Head of caudate nucleus (tissue), 42 donors: ENCODE data around the gene C11orf24.
A peak's percentile ranks its signal among the peaks of the same experiment; 100 is the strongest.
"Not testable (repeated sequence)": the region's sequence is repeated elsewhere in the genome, so short reads cannot be mapped to it uniquely, and the experiment has no call there.

Source experiments
- DNase-seq, 42 donors: peaks; one replicate each; pipeline versions ENCODE4 v3.0.0 to v3.0.0-alpha.2; 2020 to 2021; ENCODE audit warnings: mixed read lengths in 7 of 42
- intact Hi-C: fragments of 100-400 bp; cut with DNase I; formaldehyde crosslinking; loops from one replicate; pipeline ENCODE4 v1.15.0; 2022

Gene C11orf24

DNA sequence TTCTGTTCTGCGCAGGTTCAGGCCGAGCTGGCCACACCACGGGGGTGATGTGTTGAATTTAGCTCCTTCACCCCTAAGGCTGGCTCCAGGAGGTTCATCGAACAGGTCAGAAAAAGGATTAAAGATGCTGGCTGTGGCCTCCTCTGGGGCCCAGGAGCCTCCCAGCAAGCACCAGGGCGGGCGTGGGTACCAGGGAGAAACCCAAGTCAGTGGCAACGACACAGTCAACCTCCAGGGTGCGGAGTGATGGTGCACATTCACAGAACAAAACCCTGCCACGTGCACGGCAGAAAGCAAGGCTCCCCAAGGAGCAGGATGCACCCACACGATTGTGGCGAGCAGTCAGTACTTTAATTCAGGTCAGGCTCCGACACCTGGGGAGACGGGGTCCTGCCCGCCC, 10.8 kb downstream of the C11orf24 start:
- intact Hi-C loops, result loop anchor here (10.0 kb wide), 1 partner anchor 184 kb away; no protein-coding TSS in a partner anchor
- peak; percentile 35 to 92 (median 72) for DNase-seq

DNA sequence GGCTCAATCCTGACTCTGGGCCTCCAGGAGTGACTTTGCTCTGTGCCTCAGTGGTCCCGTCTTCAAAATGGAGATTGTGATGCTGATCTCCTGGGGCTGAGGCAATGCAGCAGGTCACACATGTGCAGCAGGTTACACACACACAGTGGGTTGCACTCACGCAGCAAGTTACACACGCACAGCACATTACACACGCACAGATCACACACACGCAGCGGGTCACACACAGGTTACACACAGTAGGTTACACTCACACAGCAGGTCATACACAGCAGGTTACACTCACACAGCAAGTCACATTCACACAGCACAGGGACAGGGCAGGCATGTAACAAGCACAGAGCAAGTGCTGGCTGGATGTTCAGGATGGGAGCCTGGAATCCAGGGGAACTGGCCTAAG, 11.3 kb downstream of the C11orf24 start:
- intact Hi-C loops, result loop anchor here (10.0 kb wide), 1 partner anchor 184 kb away; no protein-coding TSS in a partner anchor
- DNase-seq, result no peak

DNA sequence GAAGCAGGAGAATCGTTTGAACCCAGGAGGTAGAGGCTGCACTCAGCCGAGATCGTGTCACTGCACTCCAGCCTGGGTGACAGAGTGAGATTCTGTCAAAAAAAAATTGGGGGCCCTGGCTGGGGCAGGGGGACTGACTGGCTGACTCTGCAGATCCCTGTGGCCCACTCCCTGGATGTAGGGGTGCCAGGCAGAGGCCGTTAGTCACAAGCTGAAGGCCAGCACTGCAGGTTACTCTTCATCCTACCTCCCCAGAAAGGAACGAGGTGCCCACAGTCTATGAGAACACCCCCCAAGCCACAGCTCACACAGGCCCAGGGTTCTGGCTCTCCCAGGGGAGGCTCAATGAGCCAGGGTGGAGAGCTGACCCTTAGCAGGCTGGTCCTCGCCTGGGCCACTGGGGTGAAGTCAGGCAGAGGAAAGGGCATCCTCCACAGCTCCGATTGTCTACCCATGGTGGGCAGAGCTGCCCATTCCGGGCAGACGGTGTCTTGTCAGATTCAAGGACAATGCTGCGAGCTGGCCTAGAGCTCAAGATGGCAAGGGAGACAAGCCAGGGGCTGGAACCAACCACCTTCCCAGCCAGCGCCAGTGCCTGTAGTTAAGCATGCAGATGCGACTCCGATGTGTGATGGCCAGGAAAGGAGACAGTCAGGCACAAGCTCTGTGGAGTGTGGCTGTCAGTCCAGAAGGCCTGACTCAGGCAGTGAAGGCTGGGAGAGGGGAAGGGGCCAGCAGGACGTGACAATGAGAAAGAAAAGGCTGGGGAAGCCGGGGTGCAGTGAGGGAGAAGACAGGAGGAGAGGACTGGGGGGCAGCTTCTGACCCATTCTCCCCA, 12.4 kb downstream of the C11orf24 start:
- intact Hi-C loops, result loop anchor here (5.0 kb wide), 2 partner anchors 38 to 123 kb away; no protein-coding TSS in a partner anchor
- DNase-seq, result no peak

DNA sequence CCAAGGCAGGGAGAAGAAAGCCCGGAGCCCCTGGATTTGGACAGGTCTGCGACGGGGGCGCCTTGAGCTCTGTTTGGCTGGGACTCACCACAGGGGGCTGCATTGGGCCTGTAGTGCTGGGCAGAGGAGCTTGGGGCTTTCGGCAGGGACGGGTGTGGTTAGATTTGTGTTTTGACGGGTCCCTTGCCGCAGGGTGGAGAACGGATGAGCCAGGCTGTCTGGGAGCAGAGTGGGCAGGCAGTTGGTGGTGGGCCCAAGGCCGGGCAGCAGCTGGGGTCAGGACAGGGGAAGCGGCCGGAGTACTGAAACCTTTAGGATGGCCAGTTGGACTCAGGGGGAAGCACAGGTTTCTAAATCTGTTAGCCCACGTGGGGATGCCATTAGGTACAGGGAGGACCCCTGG, 13.4 kb downstream of the C11orf24 start:
- DNase-seq, result no peak
- intact Hi-C loops, result loop anchor here (5.0 kb wide), 2 partner anchors 39 to 124 kb away; no protein-coding TSS in a partner anchor

DNA sequence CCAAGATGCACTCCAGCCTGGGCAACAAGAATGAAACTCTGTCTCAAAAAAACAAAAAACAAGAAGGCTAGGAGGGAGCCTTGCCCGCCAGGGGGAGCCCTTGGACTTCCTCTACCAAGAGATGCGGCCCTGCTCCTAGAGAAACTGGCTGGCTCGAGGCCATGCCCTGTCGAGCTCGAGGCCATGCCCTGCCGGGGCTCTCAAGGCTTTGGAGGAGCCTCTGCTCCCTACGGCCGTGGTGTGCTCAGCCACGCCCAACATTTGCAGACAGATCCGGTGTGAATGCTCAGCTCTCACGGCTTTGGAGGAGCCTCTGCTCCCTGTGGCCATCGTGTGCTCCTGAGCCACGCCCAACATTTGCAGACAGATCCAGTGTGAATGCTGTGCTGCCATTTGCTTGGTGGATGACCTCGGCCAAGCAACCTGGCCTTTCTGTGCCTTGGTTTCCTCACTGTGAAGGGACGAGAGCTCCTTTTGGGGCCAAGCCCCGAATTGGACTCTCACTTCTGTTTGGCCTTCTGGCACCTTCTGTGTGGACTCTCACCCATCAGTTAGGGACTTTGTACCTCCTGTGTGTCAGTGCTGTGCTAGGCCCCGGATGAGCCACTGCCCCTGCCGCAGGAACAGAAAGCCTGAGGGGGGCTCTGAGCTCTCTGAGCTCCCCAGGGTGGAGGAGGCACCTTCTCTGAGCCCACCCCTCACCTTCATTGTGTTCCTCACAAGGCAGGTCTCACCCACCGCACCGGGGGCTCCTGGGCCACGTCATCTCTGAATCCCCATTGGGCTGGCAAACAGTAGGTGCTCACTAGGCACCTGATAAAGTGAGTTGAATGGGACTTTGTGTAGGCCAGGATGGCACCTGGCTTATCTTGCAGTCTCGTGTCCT, 14.1 kb downstream of the C11orf24 start:
- intact Hi-C loops, result loop anchor here (5.0 kb wide), 2 partner anchors 40 to 125 kb away; no protein-coding TSS in a partner anchor
- DNase-seq, result peak; percentile 90 to 100 (median 97)

DNA sequence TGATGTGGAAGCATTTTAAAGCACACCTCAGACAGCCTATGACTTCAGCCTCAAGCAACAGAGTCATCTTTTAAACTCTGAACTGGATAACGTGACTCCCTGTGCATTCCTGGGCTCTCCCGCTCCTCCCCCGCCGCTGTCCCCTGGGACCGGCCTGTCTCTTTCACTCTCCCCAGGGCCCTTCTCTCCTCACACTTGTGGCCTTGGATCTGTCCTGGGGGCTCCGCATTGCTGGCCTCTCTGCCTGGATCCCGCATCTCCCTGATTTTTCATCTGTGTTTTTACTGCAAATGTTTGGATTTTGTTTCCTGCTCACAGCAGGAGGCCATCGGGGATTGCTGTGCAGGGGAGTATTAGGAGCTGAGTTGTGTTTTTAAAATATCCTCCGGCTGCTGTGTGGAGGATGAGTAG, 15.4 kb downstream of the C11orf24 start:
- intact Hi-C loops, result loop anchor here (5.0 kb wide), 2 partner anchors 41 to 126 kb away; no protein-coding TSS in a partner anchor
- DNase-seq, result no peak

DNA sequence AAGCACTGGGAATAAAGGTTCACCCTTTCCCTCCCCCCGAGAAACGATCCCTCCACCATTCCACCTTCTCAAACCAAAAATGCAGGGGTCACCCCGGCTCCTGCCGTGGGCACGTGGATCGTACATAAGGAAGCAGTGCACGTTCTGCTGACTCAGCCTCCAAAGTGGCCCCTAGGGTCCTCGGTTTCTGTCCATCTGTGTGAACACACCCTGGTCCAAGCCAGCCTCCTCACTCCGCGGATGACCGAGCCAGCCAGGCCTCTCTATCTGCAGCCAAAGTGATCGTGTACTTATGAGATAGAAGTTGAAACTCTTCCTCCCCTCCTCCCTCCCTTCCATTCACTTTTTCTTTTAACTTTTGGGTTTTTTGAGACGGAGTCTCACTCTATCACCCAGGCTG, 16.2 kb downstream of the C11orf24 start:
- intact Hi-C loops, result loop anchor here (5.0 kb wide), 2 partner anchors 42 to 127 kb away; no protein-coding TSS in a partner anchor
- DNase-seq, result no peak

DNA sequence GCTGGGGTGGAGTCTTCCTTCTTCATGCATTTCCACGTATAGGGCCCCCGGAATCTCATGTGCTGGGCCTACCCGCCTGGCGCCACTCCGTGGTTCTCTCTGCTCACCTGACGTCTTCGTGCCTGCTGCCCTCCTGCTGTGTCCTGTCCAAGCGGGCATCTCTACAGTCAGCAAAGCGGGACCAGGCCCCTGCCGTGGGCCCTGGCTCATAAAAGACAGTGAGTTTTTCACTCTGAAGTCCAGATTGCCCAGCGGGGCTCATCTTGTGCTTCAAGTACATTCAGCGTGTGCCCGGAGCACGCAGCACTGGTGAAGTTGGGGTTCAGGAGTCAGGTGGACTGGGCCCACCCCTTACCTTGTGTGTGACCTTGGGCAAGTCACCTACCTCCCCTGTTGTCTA, 17.4 kb downstream of the C11orf24 start:
- no peak for DNase-seq
- intact Hi-C loops, result no loop called here

DNA sequence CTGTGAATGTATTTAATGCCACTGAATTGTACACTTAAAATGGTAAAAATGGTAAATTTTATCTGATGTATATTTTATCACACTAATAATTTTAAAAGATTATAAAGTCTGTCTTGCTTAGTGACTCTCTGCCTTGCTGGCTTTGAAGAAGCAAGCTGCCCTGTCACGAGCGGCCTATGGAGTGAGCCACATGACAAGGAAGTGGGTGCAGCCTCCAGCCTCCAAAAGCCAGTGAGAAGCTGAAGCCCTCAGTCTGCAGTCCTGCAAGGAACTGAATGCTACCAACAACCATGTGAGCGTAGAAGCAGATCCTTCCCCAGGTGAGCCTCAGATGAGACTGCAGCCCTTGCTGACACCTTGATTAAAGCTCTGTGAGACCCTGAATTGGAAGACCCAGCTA, 20.0 kb downstream of the C11orf24 start:
- intact Hi-C loops, result no loop called here

DNA sequence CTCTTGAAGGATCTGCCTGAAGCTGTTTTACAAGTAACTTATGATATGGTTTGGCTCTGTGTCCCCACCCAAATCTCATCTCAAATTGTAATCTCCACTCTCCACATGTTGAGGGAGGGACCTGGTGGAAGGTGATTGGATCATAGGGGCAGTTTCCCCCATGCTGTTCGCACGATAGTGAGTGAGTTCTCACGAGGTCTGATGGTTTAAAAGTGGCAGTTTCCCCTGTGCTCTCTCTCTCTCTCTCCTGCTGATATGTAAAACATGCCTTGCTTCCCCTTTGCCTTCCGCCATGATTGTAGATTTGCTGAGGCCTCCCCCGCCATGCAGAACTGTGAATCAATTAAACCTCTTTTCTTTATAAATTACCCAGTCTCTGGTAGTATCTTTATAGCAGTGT, 26.9 kb downstream of the C11orf24 start:
- DNase-seq, intact Hi-C loops: not testable (repeated sequence)

More for the DNA sequence above, 20.0 kb downstream of the C11orf24 start:
- DNase-seq, result no peak

DNA sequence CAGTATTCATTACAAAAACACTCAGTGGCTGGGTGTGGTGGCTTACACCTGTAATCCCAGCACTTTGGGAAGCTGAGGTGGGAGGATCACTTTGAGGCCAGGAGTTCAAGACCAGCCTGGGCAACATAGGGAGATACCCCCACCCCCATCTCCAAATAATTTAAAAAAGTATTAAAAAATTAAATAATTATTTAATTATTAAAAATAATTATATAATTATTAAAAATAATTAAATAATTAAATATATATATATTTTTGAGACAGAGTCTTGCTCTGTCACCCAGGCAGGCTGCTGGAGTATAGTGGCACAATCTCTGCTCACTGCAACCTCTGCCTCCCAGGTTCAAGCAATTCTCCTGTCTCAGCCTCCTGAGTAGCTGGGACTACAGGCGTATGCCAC, 27.9 kb downstream of the C11orf24 start:
- intact Hi-C loops, DNase-seq: not testable (repeated sequence)

DNA sequence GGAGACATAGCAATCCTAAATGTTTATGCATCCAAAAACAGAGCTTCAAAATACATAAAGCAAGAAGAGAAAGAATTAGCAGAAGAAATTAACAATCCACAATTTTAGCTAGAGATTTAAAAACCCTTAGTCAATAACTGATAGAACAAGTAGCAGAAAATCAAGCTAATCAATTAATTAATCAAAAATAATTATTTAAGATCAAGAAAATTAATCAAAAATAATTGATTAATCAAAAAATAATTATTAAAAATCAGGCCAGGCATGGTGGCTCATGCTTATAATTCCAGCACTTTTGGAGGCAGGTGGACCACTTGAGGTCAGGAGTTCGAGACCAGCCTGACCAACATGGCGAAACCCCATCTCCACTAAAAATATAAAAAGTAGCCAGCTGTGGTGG, 29.2 kb downstream of the C11orf24 start:
- DNase-seq, result no peak
- intact Hi-C loops, result no loop called here

DNA sequence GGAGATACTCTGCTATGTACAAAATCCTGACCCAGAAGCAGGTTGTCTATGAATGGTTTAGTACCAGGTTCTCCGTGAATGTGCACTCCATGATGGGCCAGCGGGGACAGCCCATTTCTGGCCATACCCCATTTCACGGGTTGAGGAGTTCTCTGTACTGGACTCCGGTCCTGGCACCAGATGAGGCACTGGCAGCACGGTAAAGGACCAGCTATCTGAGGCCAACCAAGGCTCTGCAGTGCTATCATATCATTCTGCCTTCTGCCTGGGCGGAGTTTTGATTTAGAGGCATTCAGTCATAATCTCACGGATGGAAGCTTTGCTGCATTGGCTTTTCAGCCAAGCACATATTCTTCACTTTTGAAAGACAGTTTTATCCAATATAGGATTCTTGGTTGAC, 40.2 kb downstream of the C11orf24 start:
- DNase-seq, result no peak
- intact Hi-C loops, result no loop called here

DNA sequence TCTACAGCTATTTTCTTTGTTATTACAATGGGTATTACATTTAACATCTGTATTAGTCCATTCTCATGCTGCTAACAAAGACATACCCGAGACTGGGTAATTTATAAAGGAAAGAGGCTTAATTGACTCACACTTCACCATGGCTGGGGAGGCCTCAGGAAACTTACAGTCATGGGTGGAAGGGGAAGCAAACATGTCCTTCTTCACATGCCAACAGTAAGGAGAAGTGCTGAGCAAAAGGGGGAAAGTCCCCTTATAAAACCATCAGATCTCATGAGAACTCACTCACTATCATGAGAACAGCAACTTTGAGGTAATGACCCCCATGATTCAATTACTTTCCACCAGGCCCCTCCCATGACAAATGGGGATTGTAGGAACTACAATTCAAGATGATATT, 42.2 kb downstream of the C11orf24 start:
- no peak for DNase-seq
- intact Hi-C loops, result no loop called here

DNA sequence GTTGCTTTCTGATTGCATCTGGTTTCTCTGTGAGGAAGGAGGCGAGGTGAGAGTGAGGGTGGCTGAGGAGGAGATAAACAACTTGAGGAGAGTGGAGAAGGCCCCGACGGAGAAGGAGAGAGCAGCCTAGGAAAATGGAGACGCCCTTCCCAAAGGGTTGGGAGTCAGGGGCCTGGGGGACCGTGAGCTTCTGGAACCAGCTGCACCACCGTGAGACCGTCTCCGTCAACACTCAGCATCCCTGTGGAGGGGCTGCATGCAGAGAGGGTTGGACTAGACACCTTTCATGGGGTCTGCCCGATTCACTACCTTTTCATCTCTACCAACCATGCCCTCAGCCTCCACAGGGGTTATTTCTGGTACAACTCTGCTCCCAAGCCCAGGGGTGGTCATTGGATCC, 45.4 kb downstream of the C11orf24 start:
- intact Hi-C loops, result no loop called here
- no peak for DNase-seq

DNA sequence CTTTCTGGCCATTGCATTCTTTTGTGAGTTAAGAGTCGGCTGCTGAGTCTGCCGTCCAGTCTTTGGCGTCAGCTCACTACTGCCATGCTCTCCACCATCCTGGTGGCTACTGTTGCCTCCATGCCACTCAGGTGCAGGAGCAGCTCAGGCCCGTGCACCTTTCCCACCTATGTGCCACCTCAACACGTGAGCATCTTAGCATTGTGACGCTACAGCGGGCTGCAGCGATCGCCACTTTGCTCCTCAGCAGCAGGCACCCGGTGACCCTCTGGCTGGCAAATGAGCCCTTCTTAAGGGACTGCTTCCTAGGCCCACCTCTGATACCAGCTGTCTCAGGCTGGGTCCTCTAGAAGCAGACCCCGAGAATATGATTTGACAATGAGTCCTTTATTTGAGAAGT, 47.2 kb downstream of the C11orf24 start:
- intact Hi-C loops, result no loop called here
- no peak for DNase-seq

DNA sequence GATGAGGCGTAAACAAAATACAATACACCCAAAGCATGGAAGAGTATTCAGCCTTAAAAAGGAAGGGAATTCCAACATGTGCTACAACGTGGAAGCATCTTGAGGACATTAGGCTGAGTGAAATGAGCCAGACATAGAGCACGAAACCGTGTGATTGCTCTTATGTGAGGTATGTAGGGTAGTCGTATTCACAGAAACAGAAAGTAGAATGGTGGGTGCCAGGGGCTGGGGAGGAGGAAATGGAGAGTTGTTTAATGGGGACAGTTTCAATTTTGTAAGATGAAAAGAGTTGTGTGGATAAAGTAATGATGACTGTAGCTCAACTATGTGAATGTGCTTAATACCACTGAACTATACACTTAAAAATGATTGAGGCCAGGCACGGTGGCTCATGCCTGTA, 48.5 kb downstream of the C11orf24 start:
- DNase-seq, result no peak
- intact Hi-C loops, result no loop called here

DNA sequence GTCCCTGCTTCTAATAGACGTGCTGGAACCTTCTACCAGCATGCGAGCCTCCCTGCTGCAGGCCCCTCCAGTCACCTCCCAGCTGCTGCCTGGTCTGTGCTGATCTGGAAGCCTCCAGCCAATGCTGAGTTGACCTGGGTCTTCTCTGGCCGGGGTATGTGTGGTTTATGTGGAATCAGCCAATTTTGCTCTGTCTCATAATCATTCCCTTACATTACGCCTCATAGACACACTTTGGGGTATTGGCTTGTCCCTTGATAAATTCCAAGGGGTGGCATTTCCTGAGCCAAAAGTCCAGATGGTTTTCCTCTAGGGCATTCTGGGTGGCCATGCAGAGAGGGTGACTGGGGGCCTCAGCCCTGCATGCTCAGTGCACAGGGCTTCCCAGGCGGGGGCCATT, 50.4 kb downstream of the C11orf24 start:
- DNase-seq, result no peak
- intact Hi-C loops, result no loop called here

DNA sequence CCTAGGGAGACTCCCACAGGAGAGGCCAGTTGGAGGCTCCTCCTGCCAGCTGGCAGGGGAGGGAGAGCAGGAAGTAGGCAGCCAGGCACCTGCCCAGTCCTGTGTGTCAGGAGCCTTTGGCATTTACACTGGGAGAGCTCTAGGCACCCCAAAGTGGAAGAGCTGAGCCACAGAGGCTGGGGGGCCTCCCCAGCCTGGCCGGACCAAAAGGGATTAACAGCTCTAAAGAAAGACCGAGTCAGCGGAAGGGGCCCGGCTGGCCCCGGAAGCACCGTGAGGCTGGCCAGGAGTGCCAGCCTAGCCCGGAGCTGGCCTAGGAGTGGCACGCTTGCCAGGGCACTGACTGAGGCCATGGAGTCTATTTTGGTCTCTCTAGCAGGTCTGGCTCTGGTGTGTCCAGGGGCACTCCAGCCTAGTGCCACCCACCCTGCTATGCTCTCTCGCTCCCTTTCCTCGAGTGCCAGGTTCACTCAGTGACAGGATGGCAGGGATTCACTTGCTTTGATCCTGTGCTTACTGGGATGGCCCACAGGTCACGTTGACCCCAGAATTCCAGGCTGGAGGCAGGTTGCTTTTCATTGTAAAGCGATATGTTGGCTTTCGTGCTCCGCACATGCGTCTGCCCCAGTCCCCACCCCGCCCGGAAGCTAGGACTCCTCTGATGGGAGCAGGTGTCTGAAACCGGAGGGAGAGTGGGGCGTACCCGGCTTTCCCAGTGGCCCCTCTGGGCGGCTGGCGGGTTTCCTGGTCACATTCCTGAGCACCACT, 55.4 kb downstream of the C11orf24 start:
- intact Hi-C loops, result loop anchor here (10.0 kb wide), 1 partner anchor 78 kb away; no protein-coding TSS in a partner anchor
- peak in 1 of 42 donors; percentile 40 for DNase-seq
